Gastrocnemius medialis (tissue), 4 donors: ENCODE results near the gene CACNA1B. TPM values are rescaled to one million over a fixed set of nuclear protein-coding genes. Genes with fewer than 3 reads are reported as not detected.

Experiments
- ATAC-seq, 2 donors: fragments of 150-250 bp; one replicate each; pipeline ENCODE4 v1.9.1; 2016
- DNase-seq, 2 donors: peaks; one replicate each; pipeline ENCODE4 v3.0.0-alpha.2; 2019
- H3K27ac ChIP-seq, 4 donors: fragments of 200-600 bp; sonication (generic); 1 replicate in 1 of 4; 2 replicates in 3 of 4; pipeline ENCODE4 v1.5.1; 2016 to 2018; ENCODE audit warnings: mild to moderate bottlenecking in 2 of 4, moderate library complexity in 1 of 4
- H3K27me3 ChIP-seq, 3 donors: fragments of 200-600 bp; sonication (generic) in 2 of 3; 1 replicate in 1 of 3; 2 replicates in 2 of 3; pipeline versions ENCODE4 v1.5.1 to v1.6.0; 2016 to 2019; ENCODE audit warnings: mild to moderate bottlenecking in 1 of 3, moderate library complexity in 1 of 3
- H3K36me3 ChIP-seq, 2 donors: fragments of 200-600 bp; sonication (generic) in 1 of 2; one replicate each; pipeline ENCODE4 v1.5.1; 2017 to 2018
- H3K4me1 ChIP-seq, 2 donors: fragments of 200-600 bp; sonication (generic) in 1 of 2; one replicate each; pipeline ENCODE4 v1.5.1; 2016 to 2017; ENCODE audit warnings: mild to moderate bottlenecking in 2 of 2
- H3K4me3 ChIP-seq, 4 donors: fragments of 200-600 bp; sonication (generic) in 3 of 4; 1 replicate in 1 of 4; 2 replicates in 3 of 4; pipeline ENCODE4 v1.5.1; 2016 to 2019; ENCODE audit warnings: mild to moderate bottlenecking in 2 of 4
- H3K9me3 ChIP-seq, 3 donors: fragments of 200-600 bp; sonication (generic) in 2 of 3; 1 replicate in 1 of 3; 2 replicates in 2 of 3; pipeline ENCODE4 v1.5.1; 2016 to 2019
- POLR2A ChIP-seq, 2 donors: fragments of 450-650 bp; IDR thresholded peaks; one replicate each; pipeline ENCODE4 v1.6.1; 2017; ENCODE audit warnings: antibody characterized with exemption in 2 of 2, mild to moderate bottlenecking in 2 of 2, moderate library complexity in 2 of 2
- in situ Hi-C, 4 donors: fragments of 200-750 bp; cut with MboI; loops; one replicate each; pipeline versions ENCODE4 v1.15.0 to v1.8.0; 2017; ENCODE audit warnings: low sequenced_read_pairs in 4 of 4
- intact Hi-C: fragments of 100-400 bp; cut with DNase I; formaldehyde crosslinking; loops from one replicate; pipeline ENCODE4 v1.15.1; 2023; ENCODE audit warnings: low total_unique reads
- total RNA-seq, 4 donors: library from RNA; depleted of rRNA; stranded (reverse); fragments of >200 nt; gene quantifications; one replicate each; pipeline versions ENCODE4 v1.1.0 to v1.2.3, GENCODE V29; 2016
- TF ChIP-seq, protein P1 (sequence below), 5 experiments: fragments of 450-650 bp in 3 of 5; fragments of 200-600 bp in 2 of 5; sonication (generic) in 2 of 5; IDR thresholded peaks in 4 of 5; conservative IDR thresholded peaks in 1 of 5; 1 replicate in 4 of 5; 2 replicates in 1 of 5; pipeline ENCODE4 v1.5.1; 2016 to 2019; ENCODE audit warnings: antibody characterized with exemption in 5 of 5, mild to moderate bottlenecking in 3 of 5, moderate library complexity in 3 of 5

Gene CACNA1B
- total RNA-seq, 4 donors from 2014 or later = 0.07 TPM; not detected in 3

- Histone ChIP-seq H3K27ac (no peak overlapping the region), H3K4me3 (no peak overlapping the region), H3K4me1 (no peaks in the 10 kb centered on the region), H3K36me3 (no peaks in the 10 kb centered on the region), H3K27me3 (no peaks in the 10 kb centered on the region), H3K9me3 (no peaks in the 10 kb centered on the region)
- no peak for ATAC-seq
- in situ Hi-C loops (no loop called here), intact Hi-C loops (no loop called here)
- TF ChIP-seq, protein P1, sequence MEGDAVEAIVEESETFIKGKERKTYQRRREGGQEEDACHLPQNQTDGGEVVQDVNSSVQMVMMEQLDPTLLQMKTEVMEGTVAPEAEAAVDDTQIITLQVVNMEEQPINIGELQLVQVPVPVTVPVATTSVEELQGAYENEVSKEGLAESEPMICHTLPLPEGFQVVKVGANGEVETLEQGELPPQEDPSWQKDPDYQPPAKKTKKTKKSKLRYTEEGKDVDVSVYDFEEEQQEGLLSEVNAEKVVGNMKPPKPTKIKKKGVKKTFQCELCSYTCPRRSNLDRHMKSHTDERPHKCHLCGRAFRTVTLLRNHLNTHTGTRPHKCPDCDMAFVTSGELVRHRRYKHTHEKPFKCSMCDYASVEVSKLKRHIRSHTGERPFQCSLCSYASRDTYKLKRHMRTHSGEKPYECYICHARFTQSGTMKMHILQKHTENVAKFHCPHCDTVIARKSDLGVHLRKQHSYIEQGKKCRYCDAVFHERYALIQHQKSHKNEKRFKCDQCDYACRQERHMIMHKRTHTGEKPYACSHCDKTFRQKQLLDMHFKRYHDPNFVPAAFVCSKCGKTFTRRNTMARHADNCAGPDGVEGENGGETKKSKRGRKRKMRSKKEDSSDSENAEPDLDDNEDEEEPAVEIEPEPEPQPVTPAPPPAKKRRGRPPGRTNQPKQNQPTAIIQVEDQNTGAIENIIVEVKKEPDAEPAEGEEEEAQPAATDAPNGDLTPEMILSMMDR (IDR thresholded peaks at IDR 0.05 in 4 of 5, conservative IDR thresholded peaks at IDR 0.05 in 1 of 5) = no peak
- no peak for TF ChIP-seq POLR2A (IDR thresholded peaks at IDR 0.05)
- no peak for DNase-seq
Observed at GRCh38 chr9:138077898-138078540, 200.4 kb downstream of the CACNA1B start.

DNA sequence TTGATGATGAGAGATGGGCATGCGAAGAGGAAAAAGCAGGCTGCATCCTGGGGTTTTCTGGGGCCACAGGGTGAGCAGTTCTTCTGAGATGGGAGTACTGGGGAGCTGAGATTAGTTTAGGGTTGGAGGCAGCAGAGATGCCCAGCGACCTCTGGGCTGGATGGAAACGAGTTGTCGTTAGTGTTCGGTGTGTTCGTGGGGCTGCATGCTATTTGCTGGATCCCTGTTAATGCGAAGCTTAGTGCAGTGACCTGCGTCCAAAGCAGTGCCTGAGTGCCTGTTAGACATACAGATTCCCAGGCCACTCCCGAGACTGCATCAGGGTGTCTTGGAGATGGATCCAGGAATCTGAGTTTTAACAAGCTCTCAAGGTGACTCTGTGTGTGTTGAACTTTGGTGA, 201.3 kb downstream of the CACNA1B start:
- no peaks in the 10 kb centered on the region for H3K27me3 ChIP-seq
- in situ Hi-C loops = no loop called here
- no peak overlapping the region for H3K27ac ChIP-seq
- TF ChIP-seq POLR2A (IDR thresholded peaks at IDR 0.05) = no peak
- TF ChIP-seq, protein P1 (IDR thresholded peaks at IDR 0.05 in 4 of 5, conservative IDR thresholded peaks at IDR 0.05 in 1 of 5) = no peak
- H3K36me3 ChIP-seq = no peaks in the 10 kb centered on the region
- DNase-seq = no peak
- H3K4me1 ChIP-seq = no peaks in the 10 kb centered on the region
- no peaks in the 10 kb centered on the region for H3K9me3 ChIP-seq
- intact Hi-C loops = no loop called here
- no peak overlapping the region for H3K4me3 ChIP-seq
- no peak for ATAC-seq

DNA sequence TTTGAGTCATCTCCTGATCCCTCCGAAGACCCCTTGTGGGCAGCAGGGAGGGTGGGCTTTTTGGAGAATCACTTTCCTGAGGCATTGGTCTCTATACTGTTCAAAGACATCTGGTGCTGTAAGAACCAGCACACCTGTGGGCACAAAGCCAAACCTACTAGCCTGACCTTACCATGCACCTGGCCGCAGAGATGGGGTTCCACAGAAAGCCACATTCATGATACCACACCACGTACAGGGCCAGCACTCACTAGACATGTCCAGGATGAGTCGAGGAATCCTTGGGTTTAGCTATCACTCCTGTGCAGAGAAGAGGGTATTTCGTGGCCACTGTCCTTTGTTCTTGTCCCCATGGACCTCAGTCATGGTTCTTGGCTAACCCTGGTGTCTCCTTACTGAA, 203.4 kb downstream of the CACNA1B start:
- intact Hi-C loops = no loop called here
- in situ Hi-C loops = no loop called here
- no peak for ATAC-seq

DNA sequence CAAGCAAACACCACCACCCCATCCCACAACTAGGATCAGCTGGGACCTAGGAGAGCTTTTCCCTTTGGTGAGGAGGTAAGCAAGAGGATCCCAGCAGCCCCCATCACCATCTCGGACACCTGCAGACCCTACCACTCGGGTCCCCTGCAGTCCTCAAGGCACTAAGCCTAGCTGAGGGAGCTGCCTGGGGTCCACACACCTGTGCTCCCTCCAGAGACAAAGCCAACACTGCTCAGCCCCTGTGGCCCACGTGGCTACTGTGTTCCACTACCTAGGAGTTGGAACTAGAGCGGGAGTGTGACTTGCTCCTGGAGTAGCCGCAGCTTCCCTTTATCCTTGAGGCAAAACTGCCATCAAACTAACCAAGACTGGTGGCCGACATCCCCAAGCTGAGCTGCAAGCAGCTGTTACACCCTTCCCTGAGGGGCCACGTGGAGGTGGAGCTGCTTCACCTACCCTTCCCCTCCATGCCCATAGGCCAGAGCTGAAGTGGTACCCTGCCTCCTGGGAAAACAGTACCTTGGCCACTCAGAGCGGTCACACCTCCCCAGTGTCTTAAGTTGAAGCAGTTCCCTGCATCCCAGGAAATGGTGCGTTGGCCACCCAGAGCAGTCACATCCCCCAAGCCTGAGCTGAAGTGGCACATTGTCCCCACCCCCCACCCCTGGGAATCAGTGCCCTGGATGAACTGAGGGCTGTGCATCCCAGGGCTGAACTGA, 205.5 kb downstream of the CACNA1B start:
- TF ChIP-seq, protein P1 (IDR thresholded peaks at IDR 0.05 in 4 of 5, conservative IDR thresholded peaks at IDR 0.05 in 1 of 5) = no peak
- TF ChIP-seq POLR2A (IDR thresholded peaks at IDR 0.05) = no peak
- Histone ChIP-seq H3K4me3 (no peak overlapping the region), H3K27ac (no peak overlapping the region), H3K4me1 (no peaks in the 10 kb centered on the region), H3K36me3 (no peaks in the 10 kb centered on the region), H3K27me3 (peaks cover 0 to 7% (median 0%) of the 10 kb centered on the region in 3 donors), H3K9me3 (peaks cover 0 to 3% (median 0%) of the 10 kb centered on the region in 3 donors)
- in situ Hi-C loops (no loop called here), intact Hi-C loops (no loop called here)
- no peak for DNase-seq
- no peak for ATAC-seq

More for the DNA sequence above, 203.4 kb downstream of the CACNA1B start:
- Histone ChIP-seq H3K27ac (no peak overlapping the region), H3K4me1 (no peaks in the 10 kb centered on the region), H3K9me3 (peaks cover 0 to 3% (median 0%) of the 10 kb centered on the region in 3 donors), H3K36me3 (no peaks in the 10 kb centered on the region), H3K4me3 (no peak overlapping the region), H3K27me3 (no peaks in the 10 kb centered on the region)
- DNase-seq = no peak
- TF ChIP-seq, protein P1 (IDR thresholded peaks at IDR 0.05 in 4 of 5, conservative IDR thresholded peaks at IDR 0.05 in 1 of 5) = no peak
- TF ChIP-seq POLR2A (IDR thresholded peaks at IDR 0.05) = no peak
